H1 (cell line): ENCODE measurements around the gene TMEM63C. TPM values are rescaled to one million over a fixed set of nuclear protein-coding genes. Genes with fewer than 3 reads are reported as not detected.

Source experiments
- CTCF ChIA-PET: fragments of 300-600 bp; sonication (Branson Sonifier 250); formaldehyde crosslinking; loops from one replicate; lab custom pipeline; 2021; ENCODE audit not compliant: partially characterized antibody; lab: Charles Lee
- POLR2A ChIA-PET: fragments of 300-600 bp; sonication (Branson Sonifier 250); formaldehyde crosslinking; loops from one replicate; lab custom pipeline; 2021; ENCODE audit warnings: inconsistent platforms; ENCODE audit not compliant: partially characterized antibody; lab: Charles Lee
- DNase-seq, 2 experiments: peaks; one replicate each; pipeline versions ENCODE4 v3.0.0 to v3.0.0-alpha.2; 2010 to 2022; ENCODE audit warnings: low spot score in 2 of 2, low read depth in 1 of 2, mixed read lengths in 1 of 2
- FAIRE-seq: peaks from 2 replicates; lab custom pipeline; 2011; peaks lifted over from hg19 to GRCh38; lab: Jason Lieb, UNC
- H2AFZ ChIP-seq: 2 replicates; pipeline ENCODE4 v1.8.1; 2012; ENCODE audit warnings: low read length, inconsistent platforms
- H2AK5ac ChIP-seq: 2 replicates; pipeline ENCODE4 v1.6.1; 2013; ENCODE audit warnings: low read depth, low read length
- H2BK120ac ChIP-seq: replicated peaks from 2 replicates; pipeline ENCODE3; 2013; ENCODE audit warnings: low read depth, low read length, inconsistent platforms
- H2BK12ac ChIP-seq: 2 replicates; pipeline ENCODE4 v1.6.1; 2013; ENCODE audit warnings: low read depth, low read length
- H2BK15ac ChIP-seq: 2 replicates; pipeline ENCODE4 v1.6.1; 2013; ENCODE audit warnings: low read length
- H2BK20ac ChIP-seq: 2 replicates; pipeline ENCODE4 v1.6.1; 2013; ENCODE audit warnings: low read length
- H2BK5ac ChIP-seq: 2 replicates; pipeline ENCODE4 v1.6.1; 2013; ENCODE audit warnings: low read depth, low read length
- H3K14ac ChIP-seq: 2 replicates; pipeline ENCODE4 v1.6.1; 2013; ENCODE audit warnings: inconsistent platforms; ENCODE audit not compliant: insufficient read length
- H3K18ac ChIP-seq: 2 replicates; pipeline ENCODE4 v1.6.1; 2013; ENCODE audit warnings: low read length; ENCODE audit errors: extremely low read depth
- H3K23ac ChIP-seq: 2 replicates; pipeline ENCODE4 v1.6.1; 2013; ENCODE audit warnings: inconsistent platforms; ENCODE audit not compliant: insufficient read length
- H3K23me2 ChIP-seq: 2 replicates; pipeline ENCODE4 v1.6.1; 2013; ENCODE audit warnings: low read depth, low read length
- H3K27ac ChIP-seq: 2 replicates; pipeline ENCODE4 v1.6.1; 2011; ENCODE audit warnings: low read depth, low read length, inconsistent platforms
- H3K27me3 ChIP-seq, 4 experiments: replicated peaks in 1 of 4; 1 replicate in 1 of 4; 2 replicates in 3 of 4; pipeline versions ENCODE4 v1.6.1 to v1.8.1; 2011 to 2013; ENCODE audit warnings: low read length in 3 of 4, mild to moderate bottlenecking in 3 of 4, inconsistent platforms in 2 of 4, mixed read lengths in 2 of 4, moderate library complexity in 1 of 4; ENCODE audit not compliant: control insufficient read depth in 3 of 4, insufficient read depth in 3 of 4; ENCODE audit errors: extremely low read depth in 1 of 4
- H3K36me3 ChIP-seq, 4 experiments: 2 replicates each; pipeline versions ENCODE4 v1.6.1 to v1.8.1; 2011 to 2013; ENCODE audit warnings: mild to moderate bottlenecking in 4 of 4, low read length in 3 of 4, moderate library complexity in 2 of 4, control low read depth in 1 of 4, inconsistent platforms in 1 of 4; ENCODE audit not compliant: insufficient read depth in 4 of 4, control insufficient read depth in 2 of 4
- H3K4ac ChIP-seq: replicated peaks from 2 replicates; pipeline ENCODE3; 2013; ENCODE audit warnings: low read length, low read depth, mixed read lengths, inconsistent platforms; ENCODE audit not compliant: insufficient read length
- H3K4me1 ChIP-seq, 4 experiments: replicated peaks in 1 of 4; 1 replicate in 1 of 4; 2 replicates in 3 of 4; pipeline versions ENCODE4 v1.6.1 to v1.8.1; 2011 to 2013; ENCODE audit warnings: low read length in 3 of 4, inconsistent platforms in 2 of 4, mixed read lengths in 1 of 4; ENCODE audit not compliant: insufficient read depth in 4 of 4, control insufficient read depth in 3 of 4
- H3K4me2 ChIP-seq, 2 experiments: 2 replicates each; pipeline versions ENCODE4 v1.6.1 to v1.8.1; 2011 to 2013; ENCODE audit warnings: low read depth in 2 of 2, low read length in 2 of 2, control low read depth in 1 of 2, inconsistent platforms in 1 of 2, mild to moderate bottlenecking in 1 of 2; ENCODE audit not compliant: insufficient read depth in 1 of 2
- H3K4me3 ChIP-seq, 4 experiments: fragments of 200-600, 300-600 bp in 1 of 4; sonication (generic), shearing (Covaris generic), sonication (Bioruptor Twin) in 1 of 4; 2 replicates each; pipeline versions ENCODE4 v1.5.1 to v1.8.1; 2011 to 2016; ENCODE audit warnings: low read length in 4 of 4, low read depth in 3 of 4, control low read depth in 2 of 4, inconsistent platforms in 2 of 4, mild to moderate bottlenecking in 2 of 4, mixed read lengths in 1 of 4, moderate library complexity in 1 of 4; ENCODE audit not compliant: insufficient read depth in 2 of 4; ENCODE audit errors: extremely low read depth in 1 of 4
- H3K56ac ChIP-seq: replicated peaks from 2 replicates; pipeline ENCODE3; 2013; ENCODE audit warnings: low read depth, mild to moderate bottlenecking, mixed read lengths, low read length, inconsistent platforms; ENCODE audit not compliant: insufficient read length
- H3K79me1 ChIP-seq: 2 replicates; pipeline ENCODE4 v1.6.1; 2013; ENCODE audit warnings: low read depth, low read length, control low read depth
- H3K79me2 ChIP-seq, 2 experiments: 2 replicates each; pipeline versions ENCODE4 v1.6.1 to v1.8.1; 2012 to 2013; ENCODE audit warnings: low read length in 2 of 2, mild to moderate bottlenecking in 2 of 2, inconsistent platforms in 1 of 2; ENCODE audit not compliant: insufficient read depth in 2 of 2, control insufficient read depth in 1 of 2
- H3K9ac ChIP-seq, 4 experiments: replicated peaks in 1 of 4; 1 replicate in 1 of 4; 2 replicates in 3 of 4; pipeline versions ENCODE4 v1.6.1 to v1.8.1; 2011 to 2013; ENCODE audit warnings: low read depth in 3 of 4, low read length in 3 of 4, control low read depth in 2 of 4, mild to moderate bottlenecking in 2 of 4, moderate library complexity in 2 of 4, inconsistent platforms in 1 of 4; ENCODE audit errors: extremely low read depth in 1 of 4
- H3K9me3 ChIP-seq, 2 experiments: 2 replicates each; pipeline versions ENCODE4 v1.6.1 to v1.8.1; 2012 to 2013; ENCODE audit warnings: mild to moderate bottlenecking in 2 of 2, moderate library complexity in 2 of 2, control low read depth in 1 of 2, inconsistent platforms in 1 of 2, low read depth in 1 of 2, low read length in 1 of 2, mixed read lengths in 1 of 2; ENCODE audit not compliant: insufficient read depth in 2 of 2
- H4K20me1 ChIP-seq, 2 experiments: replicated peaks in 1 of 2; 2 replicates each; pipeline versions ENCODE3 to v1.8.1; 2011 to 2013; ENCODE audit warnings: inconsistent platforms in 2 of 2, low read length in 2 of 2, mild to moderate bottlenecking in 1 of 2; ENCODE audit not compliant: insufficient read depth in 2 of 2, control insufficient read depth in 1 of 2
- H4K5ac ChIP-seq: 2 replicates; pipeline ENCODE4 v1.6.1; 2013; ENCODE audit warnings: low read length, low read depth, mixed read lengths, inconsistent platforms; ENCODE audit not compliant: insufficient read length
- H4K8ac ChIP-seq: 2 replicates; pipeline ENCODE4 v1.8.0; 2013; ENCODE audit warnings: mild to moderate bottlenecking, moderate library complexity, low read length, inconsistent platforms; ENCODE audit not compliant: insufficient read depth; ENCODE audit errors: extremely low read depth
- H4K91ac ChIP-seq: replicated peaks from 2 replicates; pipeline ENCODE3; 2013; ENCODE audit warnings: low read length, mixed read lengths, inconsistent platforms; ENCODE audit not compliant: insufficient read length
- ATF2 ChIP-seq: IDR thresholded peaks from 2 replicates; pipeline ENCODE4 v1.6.1; 2012; ENCODE audit warnings: low read length, inconsistent platforms
- CEBPB ChIP-seq: IDR thresholded peaks from 2 replicates; pipeline ENCODE4 v1.6.1; 2012; ENCODE audit warnings: low read depth, low read length
- CHD2 ChIP-seq: IDR thresholded peaks from 2 replicates; pipeline ENCODE4 v1.6.1; 2012; ENCODE audit warnings: low read length, improper control_type of control experiment
- EP300 ChIP-seq, 2 experiments: IDR thresholded peaks; 1 replicate in 1 of 2; 2 replicates in 1 of 2; pipeline ENCODE4 v1.6.1; 2011 to 2012; ENCODE audit warnings: low read depth in 2 of 2, low read length in 2 of 2, mild to moderate bottlenecking in 2 of 2, borderline replicate concordance in 1 of 2, inconsistent platforms in 1 of 2, moderate library complexity in 1 of 2
- KDM1A ChIP-seq: fragments of 200-600, 300-600 bp; sonication (generic); IDR thresholded peaks from 2 replicates; pipeline ENCODE4 v1.7.1; 2016; ENCODE audit warnings: mild to moderate bottlenecking, low read length, borderline replicate concordance
- NRF1 ChIP-seq: IDR thresholded peaks from 2 replicates; pipeline ENCODE4 v1.6.1; 2011; ENCODE audit warnings: mild to moderate bottlenecking, low read depth, low read length, improper control_type of control experiment
- RAD21 ChIP-seq, 2 experiments: IDR thresholded peaks in 1 of 2; conservative IDR thresholded peaks in 1 of 2; 2 replicates each; pipeline ENCODE4 v1.6.1; 2011; ENCODE audit warnings: low read depth in 2 of 2, low read length in 2 of 2, improper control_type of control experiment in 1 of 2, inconsistent platforms in 1 of 2, mild to moderate bottlenecking in 1 of 2, moderate library complexity in 1 of 2
- RBBP5 ChIP-seq: IDR thresholded peaks from 2 replicates; pipeline ENCODE4 v1.7.1; 2012; ENCODE audit warnings: low read depth, mild to moderate bottlenecking, inconsistent platforms, low read length, moderate library complexity, borderline replicate concordance
- SRF ChIP-seq: IDR thresholded peaks from 2 replicates; pipeline ENCODE4 v1.6.1; 2011; ENCODE audit warnings: mild to moderate bottlenecking, low read depth, low read length, moderate library complexity
- WGBS, 2 experiments: shearing (Covaris generic) in 1 of 2; methylation state at CpG; one replicate each; pipeline versions ENCODE4 v1.1.6 to v1.1.7; 2013 to 2015; ENCODE audit warnings: low lambda C conversion rate in 2 of 2, mixed read lengths in 2 of 2, inconsistent platforms in 1 of 2, low coverage in 1 of 2, missing lambda C conversion rate in 1 of 2; ENCODE audit not compliant: insufficient replicate concordance in 2 of 2, insufficient coverage in 1 of 2, insufficient read length in 1 of 2; ENCODE audit errors: extremely low coverage in 1 of 2, missing lambda C conversion rate in 1 of 2; 5-methylcytosine and 5-hydroxymethylcytosine counted together
- polyA plus RNA-seq, 7 experiments: library from polyadenylated mRNA; depleted of rRNA in 3 of 7; stranded (reverse) in 5 of 7; unstranded in 2 of 7; fragments of >200 nt in 5 of 7; fragments of 200-250 nt in 2 of 7; gene quantifications; 1 replicate in 5 of 7; 2 replicates in 1 of 7; 4 replicates in 1 of 7; pipeline versions ENCODE4 v1.2.1 to v1.2.3, GENCODE V29; 2011 to 2013; ENCODE audit warnings: missing spikeins in 2 of 7, mixed read lengths in 2 of 7
- total RNA-seq: library from RNA; stranded (reverse); fragmentation: NEBNext Ultra II Directional; extraction: Animal tissue kit (Norgen Biotek cat#: 25700); gene quantifications from 2 replicates; pipeline ENCODE4 v1.2.1, GENCODE V29; 2021

The TMEM63C gene
- total and polyA plus RNA-seq, 2 of the 8 experiments (the other 6 are each of a cell fraction or from before 2014, with no cell fraction given): 3.0 to 7.6 TPM

- H3K18ac ChIP-seq: no peak overlapping the region
- no peaks in the 10 kb centered on the region for H3K9me3 ChIP-seq
- 0 out of 2 replicates have a peak, but pooled peaks cover 2% of the 10 kb centered on the region for H3K79me1 ChIP-seq
- H2BK12ac ChIP-seq: no peak overlapping the region
- CTCF ChIA-PET: interaction anchor here (0.7 to 19.8 kb wide), 14 partner anchors 8 to 332 kb away, joined by 3 to 233 read pairs (median 4); partner anchors contain the start of gene TMEM63C
- FAIRE-seq (no peak), DNase-seq (no peak)
- no peak overlapping the region for H2AK5ac ChIP-seq
- no peak overlapping the region for H2BK5ac ChIP-seq
- no peak overlapping the region for H3K14ac ChIP-seq
- H2BK15ac ChIP-seq: no peak overlapping the region
- H3K23ac ChIP-seq: no peak overlapping the region
- H2BK120ac ChIP-seq: no peak overlapping the region
- H3K9ac ChIP-seq: no peak overlapping the region
- H3K79me2 ChIP-seq: no peaks in the 10 kb centered on the region
- H3K4me3 ChIP-seq: no peak overlapping the region
- H3K23me2 ChIP-seq: no peaks in the 10 kb centered on the region
- H3K36me3 ChIP-seq: no peaks in the 10 kb centered on the region
- H4K91ac ChIP-seq: no peak overlapping the region
- H3K27me3 ChIP-seq: no peaks in the 10 kb centered on the region
- H2BK20ac ChIP-seq: no peak overlapping the region
- no peak overlapping the region for H2AFZ ChIP-seq
- H3K56ac ChIP-seq: no peak overlapping the region
- no peak overlapping the region for H3K4ac ChIP-seq
- H3K27ac ChIP-seq: no peak overlapping the region
- peaks cover 0 to 11% (median 8%) of the 10 kb centered on the region in 4 experiments; a peak in 5 of 7 replicates for H3K4me1 ChIP-seq
- POLR2A ChIA-PET: interaction anchor here (1.1 to 3.2 kb wide), 4 partner anchors 9 to 58 kb away, joined by 3 to 9 read pairs (median 6); no protein-coding TSS in a partner anchor
- no peak overlapping the region for H4K8ac ChIP-seq
- H4K20me1 ChIP-seq: peaks cover 2 to 4% of the 10 kb centered on the region in 2 experiments
- H3K4me2 ChIP-seq: no peak overlapping the region
- no peak overlapping the region for H4K5ac ChIP-seq
- WGBS, 2 experiments: 93% methylated on average over 6 of the region's 6 CpGs; no CpG with 5 or more reads in 1 of the 2 experiments
- TF ChIP-seq NRF1: no peak
- no peak for TF ChIP-seq CHD2
- no peak for TF ChIP-seq SRF
- TF ChIP-seq KDM1A: no peak
- TF ChIP-seq RBBP5: no peak
- TF ChIP-seq EP300 (IDR thresholded peaks at IDR 0.05; ENCODE audit: borderline replicate concordance in 1 of 2, low read depth in 2 of 2, low read length in 2 of 2): no peak
- no peak for TF ChIP-seq ATF2
- TF ChIP-seq CEBPB: no peak
- TF ChIP-seq RAD21 (IDR thresholded peaks at IDR 0.05 in 1 of 2, conservative IDR thresholded peaks at IDR 0.05 in 1 of 2; ENCODE audit: low read depth in 2 of 2, low read length in 2 of 2): no peak
Measured at GRCh38 chr14:77204459-77204771, 22.8 kb downstream of the TMEM63C start.
